Testis (tissue), 3 donors: Measurements from ENCODE around the gene LRRC7. TPM values are rescaled to one million over a fixed set of nuclear protein-coding genes. Genes with fewer than 3 reads are reported as not detected.

Experiments used
- DNase-seq: peaks from one replicate; pipeline ENCODE4 v3.0.0-alpha.2; 2019
- H3K27ac ChIP-seq, 2 donors: fragments of 200-600 bp; sonication (generic); one replicate each; pipeline ENCODE4 v1.5.1; 2019
- H3K27me3 ChIP-seq: fragments of 200-600 bp; sonication (generic); one replicate; pipeline ENCODE4 v1.5.1; 2019
- H3K36me3 ChIP-seq: fragments of 200-600 bp; sonication (generic); one replicate; pipeline ENCODE4 v1.5.1; 2017; ENCODE audit warnings: low read depth; ENCODE audit errors: missing control alignments
- H3K4me1 ChIP-seq: fragments of 200-600 bp; sonication (generic); one replicate; pipeline ENCODE4 v1.5.1; 2019
- H3K4me3 ChIP-seq, 2 donors: fragments of 200-600 bp; sonication (generic); one replicate each; pipeline ENCODE4 v1.5.1; 2017 to 2019
- H3K9me3 ChIP-seq: fragments of 200-600 bp; sonication (generic); one replicate; pipeline ENCODE4 v1.5.1; 2017
- CTCF ChIP-seq, 3 experiments: fragments of 450-650 bp in 2 of 3; fragments of 200-600 bp in 1 of 3; sonication (generic) in 1 of 3; IDR thresholded peaks; one replicate each; pipeline ENCODE4 v1.5.1; 2016 to 2019; ENCODE audit warnings: antibody characterized with exemption in 3 of 3, mild to moderate bottlenecking in 2 of 3, moderate library complexity in 1 of 3
- POLR2A ChIP-seq: fragments of 450-650 bp; IDR thresholded peaks from one replicate; pipeline ENCODE4 v1.6.1; 2017; ENCODE audit warnings: antibody characterized with exemption, mild to moderate bottlenecking, moderate library complexity
- WGBS, 2 donors: methylation state at CpG; one replicate each; pipeline ENCODE4 v1.1.5; 2018; 5-methylcytosine and 5-hydroxymethylcytosine counted together
- intact Hi-C: fragments of 100-400 bp; cut with DNase I; formaldehyde crosslinking; loops from one replicate; pipeline ENCODE4 v1.15.1; 2023; ENCODE audit warnings: low total_unique reads
- polyA plus RNA-seq: library from polyadenylated mRNA; stranded (reverse); fragments of 350-450 nt; fragmentation: Illumina TruSeq; extraction: RNeasy Lipid Tissue Mini Kit (QIAGEN cat#74804); gene quantifications from one replicate; pipeline ENCODE4 v1.2.3, GENCODE V29; 2014; ENCODE audit warnings: low read depth, low replicate concordance; ENCODE audit not compliant: insufficient read depth
- total RNA-seq, 2 donors: library from RNA; depleted of rRNA; stranded (reverse); fragments of >200 nt; gene quantifications; one replicate each; pipeline ENCODE4 v1.2.3, GENCODE V29; 2016

Gene LRRC7
- total and polyA plus RNA-seq, 3 donors from 2014 or later, result 5.2 to 8.0 (median 6.9) TPM

GRCh38 chr1:70025846-70026245, 458.1 kb downstream of the LRRC7 start:
- H3K4me1 ChIP-seq, result no peaks in the 10 kb centered on the region
- intact Hi-C loops, result no loop called here
- no peak overlapping the region for H3K4me3 ChIP-seq
- no peak for DNase-seq
- H3K9me3 ChIP-seq, result no peaks in the 10 kb centered on the region
- no peak overlapping the region for H3K27ac ChIP-seq
- TF ChIP-seq POLR2A, result no peak
- TF ChIP-seq CTCF (IDR thresholded peaks at IDR 0.05), result no peak
- H3K27me3 ChIP-seq, result no peaks in the 10 kb centered on the region
- H3K36me3 ChIP-seq, result no peaks in the 10 kb centered on the region

- no peak overlapping the region for H3K4me3 ChIP-seq
- WGBS, 2 donors, result 61 to 80% methylated on average over 5 of the region's 5 CpGs
- no peaks in the 10 kb centered on the region for H3K4me1 ChIP-seq
- no peak for DNase-seq
- H3K27ac ChIP-seq, result no peak overlapping the region
- no peaks in the 10 kb centered on the region for H3K27me3 ChIP-seq
- TF ChIP-seq CTCF (IDR thresholded peaks at IDR 0.05), result no peak
- no peak for TF ChIP-seq POLR2A
- intact Hi-C loops, result no loop called here
- H3K36me3 ChIP-seq, result no peaks in the 10 kb centered on the region
- no peaks in the 10 kb centered on the region for H3K9me3 ChIP-seq
Measured at GRCh38 chr1:70033266-70033873, 465.6 kb downstream of the LRRC7 start.

- Histone ChIP-seq H3K4me3 (no peak overlapping the region), H3K27ac (no peak overlapping the region), H3K4me1 (no peaks in the 10 kb centered on the region), H3K36me3 (no peaks in the 10 kb centered on the region), H3K9me3 (no peaks in the 10 kb centered on the region), H3K27me3 (no peaks in the 10 kb centered on the region)
- DNase-seq, result no peak
- intact Hi-C loops, result no loop called here
- no peak for TF ChIP-seq CTCF (IDR thresholded peaks at IDR 0.05)
- no peak for TF ChIP-seq POLR2A
Measured at GRCh38 chr1:70033936-70034335, 466.2 kb downstream of the LRRC7 start.

DNA sequence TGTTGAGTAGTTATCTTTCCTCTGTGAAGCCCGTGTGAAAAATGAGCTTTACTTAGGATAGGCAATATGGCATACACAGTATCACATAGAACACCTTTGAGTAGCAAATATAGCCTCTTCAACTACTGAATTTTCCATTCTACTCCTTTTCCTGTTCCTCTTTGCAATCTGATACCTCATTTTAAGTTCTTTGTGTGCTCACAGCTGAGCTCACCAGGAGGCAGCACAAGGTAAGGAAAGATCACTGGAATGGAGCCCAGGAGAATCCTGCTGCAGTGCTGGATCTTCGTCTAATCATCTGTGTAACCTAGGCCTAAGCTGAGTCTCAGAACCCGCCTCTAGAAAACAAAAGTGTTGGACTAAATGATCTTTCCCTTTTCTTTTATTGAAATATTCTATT, 466.7 kb downstream of the LRRC7 start:
- no peak for DNase-seq
- no peak for TF ChIP-seq CTCF (IDR thresholded peaks at IDR 0.05)
- no peak for TF ChIP-seq POLR2A
- no peaks in the 10 kb centered on the region for H3K36me3 ChIP-seq
- WGBS, 2 donors, result 52 to 57% methylated on average over 3 of the region's 3 CpGs
- intact Hi-C loops, result no loop called here
- no peaks in the 10 kb centered on the region for H3K4me1 ChIP-seq
- H3K27me3 ChIP-seq, result no peaks in the 10 kb centered on the region
- H3K27ac ChIP-seq, result no peak overlapping the region
- no peak overlapping the region for H3K4me3 ChIP-seq
- no peaks in the 10 kb centered on the region for H3K9me3 ChIP-seq

DNA sequence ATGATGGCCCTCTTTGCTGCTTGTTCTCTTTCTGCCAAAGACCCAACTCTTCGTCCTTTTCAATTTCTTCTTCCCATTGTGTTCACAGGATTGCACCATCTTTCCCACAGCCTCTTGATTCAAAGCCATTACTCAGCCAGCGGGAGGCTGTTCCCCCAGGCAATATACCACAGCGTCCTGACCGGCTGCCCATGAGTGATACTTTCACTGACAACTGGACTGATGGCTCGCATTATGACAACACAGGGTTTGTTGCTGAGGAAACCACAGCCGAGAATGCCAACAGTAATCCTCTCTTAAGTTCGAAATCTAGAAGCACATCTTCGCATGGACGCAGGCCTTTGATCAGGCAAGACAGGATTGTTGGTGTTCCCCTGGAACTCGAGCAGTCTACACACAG, 470.3 kb downstream of the LRRC7 start:
- DNase-seq, result no peak
- H3K36me3 ChIP-seq, result no peaks in the 10 kb centered on the region
- no peak overlapping the region for H3K27ac ChIP-seq
- no peak overlapping the region for H3K4me3 ChIP-seq
- WGBS, 2 donors, result 89% methylated on average over 10 of the region's 10 CpGs
- TF ChIP-seq CTCF (IDR thresholded peaks at IDR 0.05), result no peak
- TF ChIP-seq POLR2A, result no peak
- H3K27me3 ChIP-seq, result no peaks in the 10 kb centered on the region
- no peaks in the 10 kb centered on the region for H3K4me1 ChIP-seq
- no peaks in the 10 kb centered on the region for H3K9me3 ChIP-seq
- intact Hi-C loops, result no loop called here
